SK-N-SH (cell line): Measurements from ENCODE around the gene OTOG.

ENCODE experiments used
- EZH2phosphoT487 ChIP-seq: fragments of 200-600 bp; sonication (generic); IDR thresholded peaks from 2 replicates; pipeline ENCODE4 v1.6.1; 2017; ENCODE audit warnings: low read depth, mixed run types, mild to moderate bottlenecking, antibody characterized with exemption, moderate library complexity, borderline replicate concordance
- FOSL2 ChIP-seq: IDR thresholded peaks from 2 replicates; pipeline ENCODE4 v1.4.0; 2012; ENCODE audit warnings: low read depth, mild to moderate bottlenecking, moderate library complexity, borderline replicate concordance
- GABPA ChIP-seq: IDR thresholded peaks from 2 replicates; pipeline ENCODE4 v1.4.0; 2012; ENCODE audit warnings: low read depth, mild to moderate bottlenecking
- JUND ChIP-seq: IDR thresholded peaks from 2 replicates; pipeline ENCODE4 v1.4.0; 2012
- MEF2A ChIP-seq: IDR thresholded peaks from 2 replicates; pipeline ENCODE4 v1.4.0; 2012; ENCODE audit warnings: low read depth, borderline replicate concordance
- POLR2AphosphoS5 ChIP-seq: IDR thresholded peaks from 2 replicates; pipeline ENCODE4 v1.6.1; 2012; ENCODE audit warnings: low read depth, low read length
- RAD21 ChIP-seq: IDR thresholded peaks from 2 replicates; pipeline ENCODE4 v1.6.1; 2012; ENCODE audit warnings: mild to moderate bottlenecking, low read length
- SMC3 ChIP-seq: IDR thresholded peaks from 2 replicates; pipeline ENCODE4 v1.6.1; 2012; ENCODE audit warnings: low read depth, low read length, improper control_type of control experiment
- YY1 ChIP-seq: IDR thresholded peaks from 2 replicates; pipeline ENCODE4 v1.4.0; 2012; ENCODE audit warnings: low read depth, mild to moderate bottlenecking
- TF ChIP-seq, protein P1 (sequence below): fragments of 200-600 bp; sonication (generic); IDR thresholded peaks from 2 replicates; pipeline ENCODE4 v1.6.1; 2017; ENCODE audit warnings: antibody characterized with exemption, mild to moderate bottlenecking, moderate library complexity
- TF ChIP-seq, protein P2 (sequence below): IDR thresholded peaks from 2 replicates; pipeline ENCODE4 v1.6.1; 2012; ENCODE audit warnings: mild to moderate bottlenecking, low read depth, low read length, moderate library complexity
- TF ChIP-seq, protein P3 (sequence below): IDR thresholded peaks from 2 replicates; pipeline ENCODE4 v1.4.0; 2012; ENCODE audit warnings: low read depth, borderline replicate concordance

DNA sequence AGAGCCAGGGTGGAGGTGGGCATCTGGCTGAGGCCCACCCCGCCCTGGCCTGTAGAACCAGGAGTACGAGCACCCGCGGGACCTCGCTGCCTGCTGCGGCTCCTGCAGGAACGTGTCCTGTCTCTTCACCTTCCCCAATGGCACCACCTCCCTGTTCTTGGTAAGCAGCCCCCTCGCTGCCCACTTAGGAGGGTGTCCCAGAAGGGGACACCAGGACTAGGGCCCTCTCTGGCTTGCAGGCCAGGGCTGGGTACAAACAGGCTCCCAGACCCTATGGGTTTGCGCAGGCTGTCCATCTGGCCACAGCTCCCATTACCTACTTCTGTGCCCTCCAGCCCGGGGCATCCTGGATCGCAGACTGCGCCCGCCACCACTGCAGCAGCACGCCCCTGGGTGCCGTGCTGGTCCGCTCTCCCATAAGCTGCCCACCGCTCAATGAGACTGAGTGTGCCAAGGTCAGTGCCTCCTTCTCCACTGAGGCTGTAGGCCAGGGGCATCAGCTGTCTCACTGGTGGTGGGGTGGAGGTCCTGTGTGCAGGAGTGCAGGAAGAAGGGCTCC lies 94.8 kb downstream of the OTOG start:
- TF ChIP-seq, protein P1, sequence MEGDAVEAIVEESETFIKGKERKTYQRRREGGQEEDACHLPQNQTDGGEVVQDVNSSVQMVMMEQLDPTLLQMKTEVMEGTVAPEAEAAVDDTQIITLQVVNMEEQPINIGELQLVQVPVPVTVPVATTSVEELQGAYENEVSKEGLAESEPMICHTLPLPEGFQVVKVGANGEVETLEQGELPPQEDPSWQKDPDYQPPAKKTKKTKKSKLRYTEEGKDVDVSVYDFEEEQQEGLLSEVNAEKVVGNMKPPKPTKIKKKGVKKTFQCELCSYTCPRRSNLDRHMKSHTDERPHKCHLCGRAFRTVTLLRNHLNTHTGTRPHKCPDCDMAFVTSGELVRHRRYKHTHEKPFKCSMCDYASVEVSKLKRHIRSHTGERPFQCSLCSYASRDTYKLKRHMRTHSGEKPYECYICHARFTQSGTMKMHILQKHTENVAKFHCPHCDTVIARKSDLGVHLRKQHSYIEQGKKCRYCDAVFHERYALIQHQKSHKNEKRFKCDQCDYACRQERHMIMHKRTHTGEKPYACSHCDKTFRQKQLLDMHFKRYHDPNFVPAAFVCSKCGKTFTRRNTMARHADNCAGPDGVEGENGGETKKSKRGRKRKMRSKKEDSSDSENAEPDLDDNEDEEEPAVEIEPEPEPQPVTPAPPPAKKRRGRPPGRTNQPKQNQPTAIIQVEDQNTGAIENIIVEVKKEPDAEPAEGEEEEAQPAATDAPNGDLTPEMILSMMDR, result no peak
- TF ChIP-seq FOSL2, result no peak
- TF ChIP-seq, protein P2, sequence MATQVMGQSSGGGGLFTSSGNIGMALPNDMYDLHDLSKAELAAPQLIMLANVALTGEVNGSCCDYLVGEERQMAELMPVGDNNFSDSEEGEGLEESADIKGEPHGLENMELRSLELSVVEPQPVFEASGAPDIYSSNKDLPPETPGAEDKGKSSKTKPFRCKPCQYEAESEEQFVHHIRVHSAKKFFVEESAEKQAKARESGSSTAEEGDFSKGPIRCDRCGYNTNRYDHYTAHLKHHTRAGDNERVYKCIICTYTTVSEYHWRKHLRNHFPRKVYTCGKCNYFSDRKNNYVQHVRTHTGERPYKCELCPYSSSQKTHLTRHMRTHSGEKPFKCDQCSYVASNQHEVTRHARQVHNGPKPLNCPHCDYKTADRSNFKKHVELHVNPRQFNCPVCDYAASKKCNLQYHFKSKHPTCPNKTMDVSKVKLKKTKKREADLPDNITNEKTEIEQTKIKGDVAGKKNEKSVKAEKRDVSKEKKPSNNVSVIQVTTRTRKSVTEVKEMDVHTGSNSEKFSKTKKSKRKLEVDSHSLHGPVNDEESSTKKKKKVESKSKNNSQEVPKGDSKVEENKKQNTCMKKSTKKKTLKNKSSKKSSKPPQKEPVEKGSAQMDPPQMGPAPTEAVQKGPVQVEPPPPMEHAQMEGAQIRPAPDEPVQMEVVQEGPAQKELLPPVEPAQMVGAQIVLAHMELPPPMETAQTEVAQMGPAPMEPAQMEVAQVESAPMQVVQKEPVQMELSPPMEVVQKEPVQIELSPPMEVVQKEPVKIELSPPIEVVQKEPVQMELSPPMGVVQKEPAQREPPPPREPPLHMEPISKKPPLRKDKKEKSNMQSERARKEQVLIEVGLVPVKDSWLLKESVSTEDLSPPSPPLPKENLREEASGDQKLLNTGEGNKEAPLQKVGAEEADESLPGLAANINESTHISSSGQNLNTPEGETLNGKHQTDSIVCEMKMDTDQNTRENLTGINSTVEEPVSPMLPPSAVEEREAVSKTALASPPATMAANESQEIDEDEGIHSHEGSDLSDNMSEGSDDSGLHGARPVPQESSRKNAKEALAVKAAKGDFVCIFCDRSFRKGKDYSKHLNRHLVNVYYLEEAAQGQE, result no peak
- no peak for TF ChIP-seq EZH2phosphoT487
- no peak for TF ChIP-seq POLR2AphosphoS5
- no peak for TF ChIP-seq MEF2A
- no peak for TF ChIP-seq GABPA
- no peak for TF ChIP-seq RAD21
- TF ChIP-seq SMC3, result no peak
- TF ChIP-seq JUND, result no peak
- TF ChIP-seq, protein P3, sequence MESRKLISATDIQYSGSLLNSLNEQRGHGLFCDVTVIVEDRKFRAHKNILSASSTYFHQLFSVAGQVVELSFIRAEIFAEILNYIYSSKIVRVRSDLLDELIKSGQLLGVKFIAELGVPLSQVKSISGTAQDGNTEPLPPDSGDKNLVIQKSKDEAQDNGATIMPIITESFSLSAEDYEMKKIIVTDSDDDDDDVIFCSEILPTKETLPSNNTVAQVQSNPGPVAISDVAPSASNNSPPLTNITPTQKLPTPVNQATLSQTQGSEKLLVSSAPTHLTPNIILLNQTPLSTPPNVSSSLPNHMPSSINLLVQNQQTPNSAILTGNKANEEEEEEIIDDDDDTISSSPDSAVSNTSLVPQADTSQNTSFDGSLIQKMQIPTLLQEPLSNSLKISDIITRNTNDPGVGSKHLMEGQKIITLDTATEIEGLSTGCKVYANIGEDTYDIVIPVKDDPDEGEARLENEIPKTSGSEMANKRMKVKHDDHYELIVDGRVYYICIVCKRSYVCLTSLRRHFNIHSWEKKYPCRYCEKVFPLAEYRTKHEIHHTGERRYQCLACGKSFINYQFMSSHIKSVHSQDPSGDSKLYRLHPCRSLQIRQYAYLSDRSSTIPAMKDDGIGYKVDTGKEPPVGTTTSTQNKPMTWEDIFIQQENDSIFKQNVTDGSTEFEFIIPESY, result no peak
- TF ChIP-seq YY1, result no peak
